Gastroesophageal sphincter (tissue), 4 donors: ENCODE results near the gene RNF181. TPM values are rescaled to one million over a fixed set of nuclear protein-coding genes. Genes with fewer than 3 reads are reported as not detected.
"Not testable (repeated sequence)": the region's sequence is repeated elsewhere in the genome, so short reads cannot be mapped to it uniquely, and the experiment has no call there.

Source experiments
- ATAC-seq: fragments of 150-250 bp; one replicate; pipeline ENCODE4 v1.9.1; 2016; ENCODE audit warnings: mild to moderate bottlenecking, moderate library complexity
- H3K27ac ChIP-seq, 4 donors: fragments of 200-600 bp; sonication (generic) in 3 of 4; 1 replicate in 3 of 4; 2 replicates in 1 of 4; pipeline ENCODE4 v1.5.1; 2016 to 2019
- H3K27me3 ChIP-seq: fragments of 200-600 bp; sonication (generic); one replicate; pipeline ENCODE4 v1.5.1; 2019
- H3K36me3 ChIP-seq, 2 donors: fragments of 200-600 bp; sonication (generic); one replicate each; pipeline ENCODE4 v1.5.1; 2019; ENCODE audit warnings: control low read depth in 1 of 2
- H3K4me1 ChIP-seq, 3 donors: fragments of 200-600 bp; sonication (generic); 1 replicate in 2 of 3; 2 replicates in 1 of 3; pipeline ENCODE4 v1.5.1; 2016 to 2019; ENCODE audit warnings: control low read depth in 2 of 3
- H3K4me3 ChIP-seq, 2 donors: fragments of 200-600 bp; sonication (generic); one replicate each; pipeline ENCODE4 v1.5.1; 2019; ENCODE audit warnings: mild to moderate bottlenecking in 1 of 2, moderate library complexity in 1 of 2
- H3K9me3 ChIP-seq, 3 donors: fragments of 200-600 bp; sonication (generic); one replicate each; pipeline ENCODE4 v1.5.1; 2017 to 2019; ENCODE audit warnings: control low read depth in 2 of 3
- EP300 ChIP-seq: sonication (generic); formaldehyde crosslinking; IDR thresholded peaks from one replicate; pipeline ENCODE4 v1.6.1; 2017; ENCODE audit warnings: antibody characterized with exemption, mild to moderate bottlenecking
- POLR2A ChIP-seq, 2 donors: fragments of 450-650 bp; IDR thresholded peaks; one replicate each; pipeline ENCODE4 v1.6.1; 2017; ENCODE audit warnings: antibody characterized with exemption in 2 of 2, mild to moderate bottlenecking in 2 of 2, moderate library complexity in 1 of 2
- POLR2AphosphoS5 ChIP-seq: sonication (generic); formaldehyde crosslinking; IDR thresholded peaks from one replicate; pipeline ENCODE4 v1.6.1; 2017; ENCODE audit warnings: antibody characterized with exemption
- whole genome bisulfite sequencing, 2 donors: methylation state at CpG; one replicate each; pipeline ENCODE4 v1.1.5; 2018; ENCODE audit warnings: low coverage in 1 of 2; 5-methylcytosine and 5-hydroxymethylcytosine counted together
- total RNA-seq, 4 donors: library from RNA; depleted of rRNA; stranded (reverse); fragments of >200 nt; gene quantifications; one replicate each; pipeline ENCODE4 v1.1.0, GENCODE V29; 2016
- TF ChIP-seq, protein P1 (sequence below), 4 experiments: fragments of 200-600 bp in 2 of 4; fragments of 450-650 bp in 2 of 4; sonication (generic) in 1 of 4; IDR thresholded peaks; one replicate each; pipeline ENCODE4 v1.5.1; 2017 to 2019; ENCODE audit warnings: antibody characterized with exemption in 4 of 4, mild to moderate bottlenecking in 2 of 4, moderate library complexity in 2 of 4

RNF181 gene
- total RNA-seq, 4 donors from 2014 or later, result 113 to 174 (median 148) TPM

DNA sequence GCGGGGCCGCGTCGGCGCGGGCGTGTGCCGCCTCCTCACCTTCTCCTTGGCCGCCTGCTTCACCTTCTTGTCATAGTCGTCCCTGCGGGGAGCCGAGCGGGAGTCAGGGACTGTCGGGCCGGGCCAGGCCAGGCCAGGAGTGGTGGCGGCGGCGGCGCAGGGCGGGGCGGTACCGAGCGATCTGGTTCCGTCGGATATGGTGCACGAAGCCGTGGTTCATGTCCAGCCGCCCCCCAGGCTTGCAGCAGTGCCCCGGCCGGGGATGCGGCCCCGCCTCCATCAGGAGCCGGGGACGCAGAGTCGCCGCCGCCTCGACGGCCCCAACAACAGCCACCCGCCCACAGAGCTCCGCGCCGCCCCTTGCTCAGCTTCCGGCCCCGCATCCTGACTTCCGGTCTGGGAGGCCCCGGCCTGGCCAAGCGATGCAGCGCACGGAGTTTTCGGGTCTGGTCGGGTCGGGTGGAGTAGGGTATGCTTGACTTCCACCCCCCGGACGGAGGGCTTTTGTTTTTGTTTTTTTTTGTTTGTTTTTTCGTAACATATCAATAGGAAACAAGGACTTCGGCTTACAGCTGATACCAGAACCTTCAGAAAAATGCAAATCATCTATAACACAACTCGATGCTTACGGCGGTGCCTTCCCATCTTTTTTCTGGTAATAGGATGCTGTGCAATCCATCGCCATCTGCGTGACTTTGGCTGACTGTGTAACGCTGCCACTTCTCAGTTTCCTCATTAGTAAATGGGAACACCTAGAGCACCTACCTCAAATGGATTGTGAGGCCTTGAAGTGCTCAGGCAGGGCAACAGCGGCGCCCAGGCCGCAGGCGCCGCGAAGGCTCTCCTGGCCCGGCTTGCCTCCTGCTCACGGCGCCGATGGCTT is 16.4 kb downstream of the RNF181 start, which contains the start of gene C2orf68:
Gene C2orf68, minus strand, starts transcription at position 362 of the 883 bp plus-strand sequence. Its CDS starts 82 bp downstream, at position 280.
- Histone ChIP-seq H3K27ac (peak within 1 kb of the TSS; percentile 48 to 88 (median 85)), H3K27me3 (no peaks in the 10 kb centered on the region), H3K36me3 (peaks cover 0 to 25% of the 10 kb centered on the region in 2 donors), H3K4me3 (peak within 1 kb of the TSS; percentile 74 to 90), H3K9me3 (no peaks in the 10 kb centered on the region), H3K4me1 (peaks cover 0 to 60% (median 8%) of the 10 kb centered on the region in 3 donors)
- TF ChIP-seq, protein P1, sequence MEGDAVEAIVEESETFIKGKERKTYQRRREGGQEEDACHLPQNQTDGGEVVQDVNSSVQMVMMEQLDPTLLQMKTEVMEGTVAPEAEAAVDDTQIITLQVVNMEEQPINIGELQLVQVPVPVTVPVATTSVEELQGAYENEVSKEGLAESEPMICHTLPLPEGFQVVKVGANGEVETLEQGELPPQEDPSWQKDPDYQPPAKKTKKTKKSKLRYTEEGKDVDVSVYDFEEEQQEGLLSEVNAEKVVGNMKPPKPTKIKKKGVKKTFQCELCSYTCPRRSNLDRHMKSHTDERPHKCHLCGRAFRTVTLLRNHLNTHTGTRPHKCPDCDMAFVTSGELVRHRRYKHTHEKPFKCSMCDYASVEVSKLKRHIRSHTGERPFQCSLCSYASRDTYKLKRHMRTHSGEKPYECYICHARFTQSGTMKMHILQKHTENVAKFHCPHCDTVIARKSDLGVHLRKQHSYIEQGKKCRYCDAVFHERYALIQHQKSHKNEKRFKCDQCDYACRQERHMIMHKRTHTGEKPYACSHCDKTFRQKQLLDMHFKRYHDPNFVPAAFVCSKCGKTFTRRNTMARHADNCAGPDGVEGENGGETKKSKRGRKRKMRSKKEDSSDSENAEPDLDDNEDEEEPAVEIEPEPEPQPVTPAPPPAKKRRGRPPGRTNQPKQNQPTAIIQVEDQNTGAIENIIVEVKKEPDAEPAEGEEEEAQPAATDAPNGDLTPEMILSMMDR (IDR thresholded peaks at IDR 0.05), result peak in 1 of 4 experiments; percentile 19
- TF ChIP-seq POLR2A (IDR thresholded peaks at IDR 0.05) (peak; percentile 71 to 74), EP300 (no peak), POLR2AphosphoS5 (peak; percentile 75)
- peak; percentile 84 for ATAC-seq
- 4% methylated on average over 35 of the region's 73 CpGs; no CpG with 5 or more reads in 1 of the 2 donors for WGBS, 2 donors

DNA sequence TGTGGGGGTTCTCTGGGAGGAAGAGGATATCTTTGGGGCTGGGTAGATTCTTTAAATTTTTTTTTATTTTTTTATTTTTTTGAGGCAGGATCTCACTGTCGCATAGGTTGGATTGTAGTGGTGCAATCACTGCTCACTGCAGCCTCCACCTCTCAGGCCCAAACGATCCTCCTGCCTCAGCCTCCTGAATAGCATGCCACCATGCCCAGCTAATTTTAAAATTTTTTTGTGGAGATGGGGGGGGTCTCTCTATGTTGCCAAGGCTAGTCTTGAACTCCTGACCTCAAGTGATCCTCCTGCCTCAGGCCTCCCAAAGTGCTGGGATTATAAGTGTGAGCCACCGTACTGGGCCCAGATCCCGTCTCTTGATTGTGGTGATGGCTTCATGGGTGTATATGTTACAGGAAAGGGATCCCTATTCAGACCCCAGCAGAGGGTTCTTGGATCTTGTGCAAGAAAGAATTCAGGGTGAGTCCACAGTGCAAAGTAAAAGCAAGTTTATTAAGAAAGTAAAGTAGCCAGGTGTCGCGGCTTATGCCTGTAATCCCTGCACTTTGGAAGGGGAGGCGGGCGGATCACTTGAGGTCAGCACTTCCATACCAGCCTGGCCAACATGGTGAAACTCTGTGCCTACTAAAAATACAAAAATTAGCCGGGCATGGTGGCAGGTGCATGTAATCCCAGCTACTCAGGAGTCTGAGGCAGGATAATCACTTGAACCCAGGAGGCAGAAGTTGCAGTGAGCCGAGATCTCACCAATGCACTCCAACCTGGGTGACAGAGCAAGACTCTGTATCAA is 18.4 kb downstream of the RNF181 start:
- WGBS, 2 donors, result 69 to 78% methylated on average over 5 to 10 of the region's 10 CpGs

DNA sequence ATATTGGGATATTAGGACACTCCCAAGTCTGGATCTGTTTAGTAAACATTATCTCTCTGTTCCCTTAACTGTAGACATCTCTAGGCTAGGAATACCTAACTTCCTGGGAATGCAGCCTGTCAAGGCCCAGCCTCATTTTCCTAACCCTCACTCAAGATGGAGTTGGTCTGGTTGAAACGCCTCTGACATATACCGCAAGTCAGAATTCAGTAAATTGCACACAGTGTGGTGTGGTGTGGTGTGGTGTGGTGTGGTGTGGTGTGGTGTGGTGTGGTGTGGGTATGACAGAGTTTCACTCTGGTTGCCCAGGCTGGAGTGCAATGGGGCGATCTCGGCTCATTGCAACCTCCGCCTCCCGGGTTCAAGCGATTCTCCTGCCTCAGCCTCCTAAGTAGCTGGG is 19.2 kb downstream of the RNF181 start:
- ATAC-seq, result not testable (repeated sequence)
- peaks cover 6 to 56% (median 19%) of the 10 kb centered on the region in 3 donors for H3K4me1 ChIP-seq
- 73 to 95% methylated on average over 4 of the region's 7 CpGs for WGBS, 2 donors

More for the DNA sequence above, 18.4 kb downstream of the RNF181 start:
- Histone ChIP-seq H3K27me3 (no peaks in the 10 kb centered on the region), H3K4me1 (peaks cover 6 to 62% (median 19%) of the 10 kb centered on the region in 3 donors), H3K27ac (no peak overlapping the region), H3K4me3 (no peak overlapping the region), H3K36me3 (peaks cover 0 to 12% of the 10 kb centered on the region in 2 donors), H3K9me3 (no peaks in the 10 kb centered on the region)
- no peak for ATAC-seq
- no peak for TF ChIP-seq POLR2A (IDR thresholded peaks at IDR 0.05)
- TF ChIP-seq, protein P1 (IDR thresholded peaks at IDR 0.05), result no peak
- TF ChIP-seq EP300, result no peak
- no peak for TF ChIP-seq POLR2AphosphoS5

DNA sequence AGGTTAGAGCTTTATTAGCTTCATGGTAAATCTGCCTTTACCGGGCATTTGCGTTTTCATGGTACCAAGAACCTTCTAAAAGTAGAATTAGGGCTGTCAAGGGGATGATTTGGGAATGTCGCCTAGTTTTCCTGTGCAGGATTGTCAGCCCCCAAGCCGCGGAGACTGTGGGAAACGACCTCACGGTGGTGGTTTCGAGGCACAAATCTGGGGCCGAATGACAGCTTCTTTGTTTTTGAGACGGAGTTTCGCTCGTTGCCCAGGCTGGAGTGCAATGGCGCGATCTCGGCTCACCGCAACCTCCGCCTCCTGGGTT is 19.8 kb downstream of the RNF181 start:
- no peak for ATAC-seq
- TF ChIP-seq, protein P1 (IDR thresholded peaks at IDR 0.05), result no peak
- TF ChIP-seq EP300, result no peak
- no peak for TF ChIP-seq POLR2A (IDR thresholded peaks at IDR 0.05)
- no peak for TF ChIP-seq POLR2AphosphoS5
- WGBS, 2 donors, result 86 to 89% methylated on average over 4 to 17 of the region's 17 CpGs
- Histone ChIP-seq H3K4me1 (peaks cover 6 to 50% (median 16%) of the 10 kb centered on the region in 3 donors), H3K36me3 (peaks cover 0 to 19% of the 10 kb centered on the region in 2 donors), H3K4me3 (peak overlapping the region in 1 of 2 donors; percentile 87), H3K9me3 (no peaks in the 10 kb centered on the region), H3K27ac (peak overlapping the region; percentile 57 to 93 (median 88)), H3K27me3 (no peaks in the 10 kb centered on the region)

More for the DNA sequence above, 19.2 kb downstream of the RNF181 start:
- H3K27ac ChIP-seq, H3K27me3 ChIP-seq, H3K9me3 ChIP-seq, H3K4me3 ChIP-seq: not testable (repeated sequence)
- peaks cover 0 to 13% of the 10 kb centered on the region in 2 donors for H3K36me3 ChIP-seq

DNA sequence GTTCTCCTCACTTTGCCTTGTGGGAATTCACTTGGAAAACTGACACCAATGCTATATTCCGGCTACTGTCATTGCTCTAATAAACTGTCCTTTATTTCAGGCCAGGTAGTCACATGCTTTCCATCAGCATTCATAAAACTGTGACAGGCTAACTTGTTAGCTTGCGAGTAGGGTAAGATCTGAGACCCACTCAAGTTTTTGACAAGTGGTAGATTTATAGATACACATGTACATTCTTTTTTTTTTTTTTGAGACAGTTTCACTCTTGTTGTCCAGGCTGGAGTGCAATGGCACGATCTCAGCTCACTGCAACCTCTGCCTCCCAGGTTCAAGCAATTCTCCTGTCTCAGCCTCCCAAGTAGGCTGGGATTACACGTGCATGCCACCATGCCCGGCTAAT is 22.2 kb downstream of the RNF181 start:
- H3K4me1 ChIP-seq, result peaks cover 6 to 34% (median 16%) of the 10 kb centered on the region in 3 donors
- peak overlapping the region in 1 of 2 donors; percentile 87 for H3K4me3 ChIP-seq
- H3K27ac ChIP-seq, H3K9me3 ChIP-seq, H3K27me3 ChIP-seq, ATAC-seq: not testable (repeated sequence)
- 70 to 80% methylated on average over 3 to 5 of the region's 5 CpGs for WGBS, 2 donors
- peaks cover 0 to 43% of the 10 kb centered on the region in 2 donors for H3K36me3 ChIP-seq
